HEK293 (cell line): Measurements from ENCODE around the gene NLRP11.

Experiments
- CTCF ChIP-seq: fragments of 450-650 bp; formaldehyde crosslinking; IDR thresholded peaks from 2 replicates; pipeline ENCODE4 v1.5.1; 2016; ENCODE audit warnings: missing biosample characterization, missing genetic modification characterization
- KLF8 ChIP-seq: fragments of 450-650 bp; formaldehyde crosslinking; IDR thresholded peaks from 2 replicates; pipeline ENCODE4 v1.5.1; 2016; ENCODE audit warnings: missing biosample characterization, missing genetic modification characterization
- MYNN ChIP-seq: fragments of 450-650 bp; formaldehyde crosslinking; IDR thresholded peaks from 2 replicates; pipeline ENCODE4 v1.5.1; 2016; ENCODE audit warnings: missing biosample characterization, missing genetic modification characterization, borderline replicate concordance
- PBX3 ChIP-seq: sonication (generic); formaldehyde crosslinking; IDR thresholded peaks from 2 replicates; pipeline ENCODE4 v1.8.1; 2022; ENCODE audit warnings: mild to moderate bottlenecking, moderate library complexity, missing genetic modification reagents
- REST ChIP-seq: fragments of 450-650 bp; formaldehyde crosslinking; IDR thresholded peaks from 2 replicates; pipeline ENCODE4 v1.5.1; 2016; ENCODE audit warnings: missing biosample characterization, missing genetic modification characterization
- YY2 ChIP-seq: fragments of 450-650 bp; formaldehyde crosslinking; IDR thresholded peaks from 2 replicates; pipeline ENCODE4 v1.5.1; 2016; ENCODE audit warnings: missing biosample characterization, missing genetic modification characterization
- ZSCAN30 ChIP-seq: fragments of 450-650 bp; IDR thresholded peaks from 2 replicates; pipeline ENCODE4 v1.5.1; 2018; ENCODE audit warnings: missing biosample characterization, mild to moderate bottlenecking, missing genetic modification characterization, moderate library complexity

- TF ChIP-seq ZSCAN30 (tag by site-specific recombination) (no peak), PBX3 (CRISPR knock-in tag) (no peak), YY2 (no peak), REST (tag by site-specific recombination) (no peak), CTCF (tag by site-specific recombination) (no peak), MYNN (tag by site-specific recombination) (no peak), KLF8 (tag by site-specific recombination) (no peak)
These were observed at the start of gene NLRP11 for GRCh38 chr19:55831846-55832245.
